GM12874 (cell line): ENCODE results near the gene HES6.
A peak's percentile ranks its signal among the peaks of the same experiment; 100 is the strongest.

Source experiments
- TF ChIP-seq, protein P1 (sequence below): IDR thresholded peaks from 2 replicates; pipeline ENCODE4 v1.5.1; 2011; ENCODE audit warnings: low read depth, mild to moderate bottlenecking, control low read depth, low read length, moderate library complexity; ENCODE audit not compliant: insufficient read depth

Gene HES6

DNA sequence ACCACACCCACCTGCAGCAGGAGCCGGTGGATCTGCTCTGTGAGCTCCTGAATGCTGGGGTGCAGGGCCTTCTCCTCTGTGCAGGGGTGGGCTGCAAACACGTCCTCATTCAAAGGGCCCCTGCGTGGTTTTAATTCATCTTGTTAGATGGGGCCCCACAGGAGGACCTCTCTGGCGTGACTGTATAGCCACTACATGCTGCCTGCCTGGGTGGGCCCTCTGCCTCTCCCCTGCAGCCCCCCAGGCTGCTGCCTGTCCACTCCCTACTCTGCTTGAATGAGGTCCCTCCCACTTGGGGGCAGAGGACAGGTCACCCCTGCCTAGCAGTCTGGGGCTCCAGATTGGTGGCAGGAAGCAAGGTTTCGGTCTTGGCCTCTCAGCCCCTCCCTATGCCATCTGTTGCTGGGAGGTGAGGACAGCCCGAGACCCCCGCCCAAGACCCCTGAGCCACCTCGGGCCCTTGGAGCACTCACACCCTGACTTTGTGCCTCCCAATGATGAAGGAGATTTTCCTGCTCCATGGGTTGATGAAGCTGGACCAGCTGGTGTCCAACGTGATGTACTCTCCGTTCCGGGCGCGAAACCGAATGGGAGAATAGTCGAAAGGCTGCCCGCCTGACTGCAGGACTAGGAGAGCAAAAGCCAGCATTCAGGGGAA is 22.0 kb upstream of the HES6 start:
- TF ChIP-seq, protein P1, sequence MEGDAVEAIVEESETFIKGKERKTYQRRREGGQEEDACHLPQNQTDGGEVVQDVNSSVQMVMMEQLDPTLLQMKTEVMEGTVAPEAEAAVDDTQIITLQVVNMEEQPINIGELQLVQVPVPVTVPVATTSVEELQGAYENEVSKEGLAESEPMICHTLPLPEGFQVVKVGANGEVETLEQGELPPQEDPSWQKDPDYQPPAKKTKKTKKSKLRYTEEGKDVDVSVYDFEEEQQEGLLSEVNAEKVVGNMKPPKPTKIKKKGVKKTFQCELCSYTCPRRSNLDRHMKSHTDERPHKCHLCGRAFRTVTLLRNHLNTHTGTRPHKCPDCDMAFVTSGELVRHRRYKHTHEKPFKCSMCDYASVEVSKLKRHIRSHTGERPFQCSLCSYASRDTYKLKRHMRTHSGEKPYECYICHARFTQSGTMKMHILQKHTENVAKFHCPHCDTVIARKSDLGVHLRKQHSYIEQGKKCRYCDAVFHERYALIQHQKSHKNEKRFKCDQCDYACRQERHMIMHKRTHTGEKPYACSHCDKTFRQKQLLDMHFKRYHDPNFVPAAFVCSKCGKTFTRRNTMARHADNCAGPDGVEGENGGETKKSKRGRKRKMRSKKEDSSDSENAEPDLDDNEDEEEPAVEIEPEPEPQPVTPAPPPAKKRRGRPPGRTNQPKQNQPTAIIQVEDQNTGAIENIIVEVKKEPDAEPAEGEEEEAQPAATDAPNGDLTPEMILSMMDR: no peak

DNA sequence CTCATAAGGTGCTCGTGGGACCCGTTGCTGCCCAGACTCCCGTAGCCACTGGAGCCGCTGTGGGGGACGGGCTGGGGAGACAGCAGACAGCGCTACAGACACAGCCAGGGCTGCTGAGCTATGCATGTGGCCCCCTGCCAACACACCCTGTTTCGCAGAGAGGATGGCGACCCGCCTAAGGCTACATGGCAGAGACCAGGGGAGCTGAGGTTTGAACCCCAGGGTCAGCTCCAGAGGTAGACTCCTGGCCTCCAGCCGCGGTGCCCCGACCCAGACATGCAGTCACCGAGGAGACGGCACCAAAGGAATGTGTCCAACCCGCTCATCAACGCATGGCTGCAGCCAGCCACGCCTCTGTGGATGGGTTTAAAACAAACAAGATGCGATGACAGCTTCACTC is 21.0 kb upstream of the HES6 start:
- TF ChIP-seq, protein P1: no peak

DNA sequence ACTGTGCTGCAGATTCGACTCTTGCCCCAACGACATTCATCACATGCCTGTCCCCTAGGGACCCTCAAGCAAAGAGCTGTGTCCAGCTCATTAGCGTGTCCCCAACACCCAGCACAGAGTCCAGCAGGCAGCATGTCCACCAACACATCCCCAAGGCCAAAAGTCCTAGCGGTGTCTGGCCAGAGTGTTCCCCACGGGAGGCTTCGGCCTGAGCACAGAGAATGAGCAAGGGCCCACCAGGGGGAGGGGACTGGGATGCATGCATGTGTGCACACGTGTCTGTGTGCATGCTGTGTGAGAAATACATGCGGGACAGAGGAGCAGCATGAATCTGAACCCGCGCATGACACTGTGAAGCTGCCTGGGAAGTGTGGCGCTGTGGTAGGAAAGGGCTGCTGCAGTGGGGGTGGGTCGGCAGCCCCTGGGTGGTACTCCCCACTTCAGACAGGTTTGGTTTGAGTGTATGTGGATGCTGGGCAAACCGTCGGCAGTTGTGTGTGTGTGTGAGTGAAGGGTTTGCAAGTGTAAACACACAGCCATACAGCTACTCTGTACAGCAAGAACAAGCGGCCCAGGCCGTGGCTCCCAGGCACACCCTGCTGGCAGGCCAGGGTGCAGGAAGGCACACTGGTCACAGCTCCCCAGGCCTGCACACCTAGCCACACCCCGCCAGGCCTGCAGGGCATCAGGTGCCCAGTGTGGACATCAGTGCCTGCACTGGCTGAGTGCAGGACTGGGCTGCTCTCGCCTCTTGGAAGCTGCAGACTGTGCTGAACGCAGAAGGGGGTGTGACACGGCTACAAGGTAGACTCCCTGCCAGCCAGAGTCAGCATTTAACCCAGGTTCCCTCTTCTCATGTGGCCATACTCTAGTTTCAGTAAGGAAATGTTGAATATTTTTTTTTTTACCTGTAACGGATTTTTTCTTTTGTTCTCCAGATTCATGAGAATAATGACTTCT is 19.5 kb upstream of the HES6 start:
- TF ChIP-seq, protein P1: 0 out of 2 replicates have a peak, but pooled peaks have one; percentile 4

DNA sequence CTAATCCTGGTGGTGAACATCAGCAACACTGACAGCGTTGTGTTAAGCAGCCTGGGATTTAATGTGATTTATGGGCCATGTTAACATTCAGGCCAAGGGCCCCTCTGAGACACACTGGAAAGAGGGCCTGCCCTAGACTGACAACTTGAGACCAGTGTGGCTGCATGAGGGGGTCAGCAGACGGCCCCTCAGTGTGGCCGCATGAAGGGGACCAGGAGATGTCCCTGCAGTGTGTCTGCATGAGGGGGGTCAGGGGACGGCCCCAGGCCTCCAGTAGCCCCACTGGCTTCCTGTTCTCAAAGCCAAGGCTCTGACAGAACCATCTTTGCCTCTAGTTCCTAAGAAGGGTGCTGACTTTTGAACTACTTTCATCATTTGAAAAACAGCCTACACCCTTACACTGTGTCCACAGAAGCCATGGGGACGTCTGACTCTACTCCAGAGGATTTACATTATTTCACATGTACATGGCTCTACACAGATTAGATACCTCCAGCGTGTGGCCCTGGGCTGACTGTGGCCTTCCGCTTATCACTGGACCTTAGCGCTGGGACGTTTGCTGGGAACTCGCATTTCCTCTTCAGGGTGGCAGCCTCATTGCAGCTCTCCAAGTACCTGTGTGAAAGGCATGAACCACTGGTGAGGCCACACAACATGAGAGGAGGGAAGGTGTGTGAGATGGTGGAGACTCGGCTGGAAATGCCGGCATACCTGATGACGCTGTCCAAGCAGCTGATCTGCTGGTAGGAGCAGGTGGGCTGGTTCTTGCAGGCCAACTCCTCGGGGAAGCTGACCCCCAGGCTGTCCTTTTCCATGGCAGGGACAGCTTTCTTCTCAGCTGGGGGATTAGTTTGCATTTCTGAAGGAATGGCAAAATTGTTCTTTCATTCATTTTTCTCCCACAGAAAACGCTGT is 18.2 kb upstream of the HES6 start:
- TF ChIP-seq, protein P1: no peak

DNA sequence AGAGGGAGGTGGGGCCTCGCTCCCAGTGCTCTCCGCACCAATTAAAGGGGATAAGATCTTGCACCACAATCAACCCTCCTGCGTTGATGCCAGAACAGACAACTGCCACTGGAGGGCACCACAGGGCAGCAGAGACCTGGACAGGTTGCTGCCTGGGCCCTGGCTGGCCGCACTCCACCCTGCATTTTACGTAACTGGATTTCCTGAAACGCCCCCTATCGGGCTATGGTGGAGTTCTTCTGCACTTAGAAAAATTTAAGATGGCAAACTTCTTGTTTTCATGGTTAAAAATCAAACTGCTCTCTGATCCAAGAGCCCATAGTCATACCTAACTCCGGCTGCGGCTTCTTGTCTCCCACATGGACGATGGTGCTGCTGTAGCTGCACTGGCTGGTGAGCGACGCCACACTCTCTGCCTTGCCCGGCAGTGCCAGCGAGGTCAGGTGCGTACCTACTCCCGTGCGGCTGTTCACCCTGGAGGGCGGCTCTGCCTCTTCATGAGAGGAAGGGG is 16.8 kb upstream of the HES6 start:
- TF ChIP-seq, protein P1: peak; percentile 70

DNA sequence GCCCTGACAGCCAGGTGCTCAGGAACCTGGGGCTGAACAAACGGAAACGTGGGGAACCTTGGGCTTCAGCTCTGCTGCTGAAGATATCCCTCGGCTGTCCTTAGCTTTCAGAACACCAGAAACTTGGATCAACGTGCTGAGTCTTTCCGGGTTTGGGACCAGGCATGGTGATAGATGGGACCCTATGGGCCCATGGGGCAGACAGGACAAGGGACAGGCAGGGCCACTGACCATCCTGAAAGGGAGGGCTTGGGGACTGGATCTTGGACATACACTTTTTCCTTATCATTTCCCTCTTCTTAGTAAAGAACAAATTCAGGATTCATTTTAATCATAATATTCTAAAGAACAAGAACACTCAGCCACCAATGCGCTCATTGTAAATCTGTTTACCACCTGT is 16.3 kb upstream of the HES6 start:
- TF ChIP-seq, protein P1: no peak
